ENCODE data around the gene COL8A1.

The COL8A1 gene

GRCh38 chr3:99758502-99759177 is 120.2 kb downstream of the COL8A1 start:
- TF ChIP-seq CTCF (IDR thresholded peaks at IDR 0.05; ENCODE audit: low read depth, low read length): no peak
- H3K4me3 ChIP-seq (ENCODE audit: low read depth, low read length): no peak overlapping the region

GRCh38 chr3:99760031-99760430 is 121.6 kb downstream of the COL8A1 start:
- TF ChIP-seq CTCF (IDR thresholded peaks at IDR 0.05; ENCODE audit: low read depth, low read length): no peak

GRCh38 chr3:99760629-99761028 is 122.2 kb downstream of the COL8A1 start:
- H3K4me3 ChIP-seq (ENCODE audit: low read depth, low read length): no peak overlapping the region
- no peak for TF ChIP-seq CTCF (IDR thresholded peaks at IDR 0.05; ENCODE audit: low read depth, low read length)

More at GRCh38 chr3:99760031-99760430, 121.6 kb downstream of the COL8A1 start:
- H3K4me3 ChIP-seq (ENCODE audit: low read depth, low read length): no peak overlapping the region

DNA sequence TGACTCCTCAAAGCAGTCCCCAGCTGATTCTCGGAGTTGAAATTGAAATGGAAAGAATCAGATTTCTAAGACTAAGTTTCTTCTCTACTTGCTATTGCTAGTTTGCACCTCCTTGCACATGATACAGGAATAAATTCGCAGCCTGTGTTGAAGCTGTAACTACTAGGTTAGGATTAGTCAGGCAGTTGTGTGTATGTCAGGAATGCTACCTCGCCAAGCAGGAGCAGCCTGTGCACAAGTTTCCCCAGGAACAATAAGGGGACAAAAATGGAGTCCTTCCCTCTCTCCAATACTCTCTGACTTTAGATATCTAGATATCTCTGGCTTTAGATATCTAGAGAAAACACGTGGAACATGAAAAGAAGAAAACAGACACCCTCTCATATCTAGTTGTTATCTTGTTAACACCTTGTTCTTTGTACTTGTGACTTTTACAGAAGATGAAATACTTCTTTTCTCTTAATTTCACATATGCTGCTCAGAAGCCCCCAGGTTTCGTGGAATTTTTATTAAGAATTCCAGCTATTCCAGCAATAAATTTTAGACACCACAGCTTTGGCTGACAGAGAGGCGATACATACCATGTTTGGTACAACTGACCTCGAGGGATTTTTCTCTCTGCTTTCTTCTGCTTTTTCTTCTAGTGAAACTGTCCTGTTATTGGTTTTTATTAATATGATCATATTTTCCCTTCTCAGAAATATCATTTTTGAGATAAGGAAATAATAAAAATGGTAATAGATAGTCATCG is 123.2 kb downstream of the COL8A1 start:
- no peak overlapping the region for H3K4me3 ChIP-seq (ENCODE audit: low read depth, low read length)
- no peak for TF ChIP-seq CTCF (IDR thresholded peaks at IDR 0.05; ENCODE audit: low read depth, low read length)

- H3K4me3 ChIP-seq (ENCODE audit: low read depth, low read length): no peak overlapping the region
- TF ChIP-seq CTCF (IDR thresholded peaks at IDR 0.05; ENCODE audit: low read depth, low read length): no peak
Measured at GRCh38 chr3:99762901-99763300, 124.5 kb downstream of the COL8A1 start.

DNA sequence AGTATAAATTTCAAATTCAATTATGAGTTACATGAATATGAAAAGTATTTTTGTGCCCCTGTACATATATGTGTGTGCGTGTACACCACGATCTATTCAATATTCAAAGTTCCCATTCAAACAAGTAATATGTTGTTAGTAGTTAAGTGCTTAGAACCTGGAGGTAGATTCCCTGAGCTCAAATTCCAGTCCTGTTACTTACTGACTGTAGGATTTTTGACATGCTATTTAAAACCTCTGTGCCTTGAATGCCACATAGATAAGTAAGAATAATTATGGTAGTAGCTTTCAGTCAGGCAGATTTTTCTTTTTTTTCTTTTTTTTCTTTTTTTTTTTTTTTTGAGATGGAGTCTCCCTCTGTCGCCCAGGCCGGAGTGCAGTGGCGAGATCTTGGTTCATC is 126.0 kb downstream of the COL8A1 start:
- no peak overlapping the region for H3K4me3 ChIP-seq (ENCODE audit: low read depth, low read length)
- no peak for TF ChIP-seq CTCF (IDR thresholded peaks at IDR 0.05; ENCODE audit: low read depth, low read length)

Measured in WI38 (cell line).